ENCODE results near the gene TOMM20.

- TF ChIP-seq TARDBP (IDR thresholded peaks at IDR 0.05) (no peak), FOXM1 (IDR thresholded peaks at IDR 0.05; ENCODE audit: borderline replicate concordance) (no peak), SP1 (IDR thresholded peaks at IDR 0.05) (no peak)
These were observed 2.2 kb upstream of the TOMM20 start for GRCh38 chr1:235130766-235131270.
